Stimulated activated CD8-positive, alpha-beta memory T cell treated with anti-CD3 and anti-CD28 coated beads, Interleukin-12 subunit alpha, Interleukin-12 subunit beta, amount 100 ng/mL, for 1 hour (primary cell): ENCODE measurements around the gene CAV3.

Experiments used
- DNase-seq: peaks from one replicate; pipeline ENCODE4 v3.0.0-alpha.2; 2020; ENCODE audit warnings: low read depth

Gene CAV3

DNA sequence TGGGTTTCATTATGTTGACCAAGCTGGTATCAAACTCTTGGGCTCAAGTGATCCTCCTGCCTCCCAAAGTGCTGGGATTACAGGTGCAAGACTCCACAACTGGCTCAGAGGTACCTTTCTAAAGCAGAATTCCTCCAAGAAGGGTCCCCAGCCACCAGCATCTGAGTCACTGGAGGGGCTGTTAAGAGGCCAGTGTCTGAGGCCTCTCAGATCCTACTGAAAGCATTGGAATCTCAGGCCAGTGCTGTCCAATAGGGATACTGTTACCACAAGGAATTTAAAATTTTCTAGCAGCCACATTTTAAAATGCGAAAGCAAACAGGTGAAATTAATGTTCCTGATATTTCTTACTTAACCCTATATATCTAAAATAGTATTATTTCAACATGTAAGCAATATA is 1.3 kb downstream of the CAV3 start:
- no peak for DNase-seq

DNA sequence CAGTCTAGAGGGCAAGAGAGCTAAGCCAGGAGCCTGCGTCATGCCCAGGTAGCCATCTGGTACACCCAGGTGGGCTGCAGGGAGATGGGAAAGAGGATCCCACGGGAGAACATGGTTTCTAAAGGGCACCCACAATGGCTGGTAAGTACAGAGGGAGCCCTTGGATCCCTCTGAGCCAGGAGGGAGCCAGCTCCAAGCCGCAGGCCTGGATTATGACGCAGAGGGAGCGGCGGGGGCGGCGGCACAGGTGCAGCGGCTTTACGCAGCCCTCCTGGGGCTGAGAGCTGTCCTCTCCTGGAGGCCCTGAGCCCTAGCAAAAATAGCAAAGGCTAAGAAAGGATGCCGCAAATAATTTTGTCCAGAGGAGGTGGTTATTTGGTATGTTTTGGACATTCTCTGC is 2.8 kb downstream of the CAV3 start:
- no peak for DNase-seq

DNA sequence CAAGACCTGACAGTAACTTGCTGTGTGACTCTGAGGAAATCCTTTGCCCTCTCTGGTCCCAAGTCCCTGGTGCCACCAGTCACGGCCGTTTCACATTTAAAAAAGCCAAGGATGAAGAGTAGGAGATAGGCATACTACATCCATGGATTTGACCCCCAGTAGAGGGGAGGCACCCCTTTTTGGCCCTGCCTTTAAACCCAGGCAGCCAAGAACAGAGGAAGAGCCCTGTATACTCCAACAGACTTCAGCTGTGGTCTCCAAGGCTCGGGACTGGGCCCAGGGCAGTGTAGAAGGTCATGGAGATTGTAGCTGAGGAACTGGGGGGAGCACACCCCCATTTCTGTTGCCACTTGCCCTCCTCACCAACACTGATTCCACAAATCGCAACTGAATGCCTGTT is 3.7 kb downstream of the CAV3 start:
- no peak for DNase-seq

DNA sequence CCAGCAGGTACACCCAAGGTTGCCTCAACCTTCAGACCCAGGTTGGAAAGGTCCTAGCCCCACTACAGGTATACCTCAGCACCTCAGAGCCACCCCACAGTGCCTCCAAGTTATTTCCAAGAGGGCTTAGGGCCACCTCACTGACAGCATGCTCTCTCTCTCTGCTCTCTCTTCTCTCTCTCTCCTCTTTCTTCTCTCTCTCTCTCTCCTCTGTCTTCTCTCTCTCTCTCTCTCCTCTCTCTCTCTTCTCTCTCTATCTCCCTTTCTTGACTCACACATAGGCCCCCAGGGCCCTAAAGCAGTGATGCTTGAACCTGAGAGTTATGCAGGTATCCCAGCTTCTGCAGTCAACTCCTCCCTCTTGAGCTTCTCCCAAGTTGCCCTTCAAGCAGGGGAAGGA is 4.2 kb downstream of the CAV3 start:
- no peak for DNase-seq

DNA sequence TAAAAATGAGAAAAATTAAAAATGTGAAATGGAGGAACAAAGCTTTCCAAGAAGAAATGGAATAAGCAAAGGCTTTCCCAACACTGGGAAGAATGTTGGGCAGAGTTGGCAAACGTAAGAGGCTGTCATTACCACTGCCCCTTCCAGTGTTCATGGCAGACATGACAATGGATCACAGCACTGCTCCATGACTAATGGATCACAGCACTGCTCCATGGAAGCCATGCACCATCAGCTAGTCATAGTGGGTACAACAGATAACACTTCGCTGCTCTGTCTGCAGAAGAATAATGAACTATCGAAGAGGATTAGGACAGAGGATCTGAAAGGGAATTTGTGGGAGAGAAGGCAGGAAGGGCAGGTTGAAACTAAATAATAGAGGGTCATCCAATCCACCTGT is 5.0 kb downstream of the CAV3 start:
- DNase-seq, result no peak

DNA sequence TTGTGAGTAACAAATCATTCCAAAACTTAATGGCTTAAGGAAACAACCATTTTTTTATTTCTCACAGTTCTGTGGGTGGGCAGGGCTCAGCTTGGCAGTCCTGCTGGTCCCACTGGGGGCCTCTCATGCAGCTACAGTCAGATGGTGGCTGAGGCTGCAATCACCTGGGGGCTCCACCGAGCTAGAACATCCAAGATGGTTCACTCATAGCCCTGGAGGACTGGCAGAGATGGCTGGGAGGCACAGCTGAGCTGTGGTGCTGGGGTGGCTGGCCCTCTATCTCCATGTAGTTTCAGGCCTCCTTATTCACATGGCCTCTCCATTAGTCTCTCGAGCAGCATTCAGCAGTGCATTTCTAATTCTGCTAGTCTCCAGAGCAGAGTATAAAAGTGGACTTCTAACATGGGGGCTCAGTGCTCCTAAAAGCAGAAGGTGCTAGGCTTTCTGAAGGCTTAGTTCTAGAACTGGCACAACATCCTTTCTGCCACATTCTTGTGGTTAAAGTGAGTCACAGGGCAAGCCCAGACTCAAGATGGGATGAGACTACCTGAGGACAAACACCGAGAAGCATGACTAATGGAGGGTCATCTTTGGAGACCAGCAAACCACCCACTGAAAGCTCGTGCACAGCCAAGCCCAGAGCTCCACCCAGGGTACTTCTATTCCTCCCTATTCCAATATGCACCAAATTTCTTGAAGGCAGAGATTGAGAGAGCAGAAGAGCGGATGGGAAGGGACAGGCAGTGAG is 6.3 kb downstream of the CAV3 start:
- no peak for DNase-seq

DNA sequence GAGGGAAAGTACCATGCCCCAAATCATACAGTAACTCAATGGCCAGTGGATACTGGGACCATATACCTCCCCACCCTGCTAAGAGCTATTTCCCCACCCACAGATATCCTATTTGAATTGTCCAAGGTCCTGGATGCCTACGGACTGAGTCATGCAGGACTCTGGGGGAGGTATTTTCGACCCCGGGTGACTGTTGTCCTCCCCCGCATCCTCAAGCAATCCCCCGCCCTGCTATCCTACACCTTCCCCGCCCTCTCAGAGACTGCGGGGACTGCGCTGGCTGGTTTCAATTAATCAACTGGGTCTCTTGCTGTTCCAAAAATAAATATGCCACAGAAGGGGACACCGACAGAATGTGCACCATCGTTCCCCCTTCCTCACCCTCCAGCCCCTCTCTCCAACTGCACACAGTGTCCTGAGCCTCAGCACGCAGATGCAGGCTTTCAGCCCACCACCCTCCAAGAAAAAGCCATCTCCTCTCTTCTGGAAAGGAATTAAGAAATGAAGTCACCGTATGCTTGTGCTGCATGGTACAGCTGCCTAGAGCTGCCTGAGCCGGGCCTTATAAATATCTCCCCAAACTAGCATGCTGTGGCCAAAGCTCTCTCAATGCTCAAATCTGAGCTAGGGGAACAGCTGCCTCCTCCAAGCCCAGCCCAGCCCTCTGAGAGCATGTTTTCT is 8.1 kb downstream of the CAV3 start:
- DNase-seq, result no peak

DNA sequence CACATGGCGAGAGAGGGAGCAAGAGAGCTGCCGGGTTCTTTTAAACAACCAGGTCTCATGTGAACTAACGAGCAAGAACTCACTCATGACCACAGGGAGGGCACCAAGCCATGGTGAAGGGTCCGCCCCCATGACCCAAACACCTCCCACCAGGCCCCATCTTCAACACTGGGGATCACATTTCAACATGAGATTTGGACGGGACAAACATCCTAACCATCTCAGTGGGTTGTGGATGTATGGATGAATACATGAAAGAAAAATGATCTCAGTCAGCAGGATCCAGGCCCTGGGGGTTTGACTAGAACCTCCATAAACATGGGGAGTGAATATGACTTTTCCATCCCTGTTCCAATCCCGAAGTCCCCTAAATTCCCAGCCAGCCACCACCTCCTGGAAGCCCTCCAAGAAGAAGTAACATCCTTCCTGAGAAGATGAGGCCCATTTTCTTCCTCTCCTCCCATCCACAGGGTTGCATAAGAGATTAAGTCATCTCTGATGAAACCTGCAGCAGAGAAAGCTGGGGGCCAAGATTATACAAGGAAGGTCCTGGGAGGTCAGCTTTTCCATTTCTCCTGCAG is 9.5 kb downstream of the CAV3 start:
- DNase-seq, result no peak

DNA sequence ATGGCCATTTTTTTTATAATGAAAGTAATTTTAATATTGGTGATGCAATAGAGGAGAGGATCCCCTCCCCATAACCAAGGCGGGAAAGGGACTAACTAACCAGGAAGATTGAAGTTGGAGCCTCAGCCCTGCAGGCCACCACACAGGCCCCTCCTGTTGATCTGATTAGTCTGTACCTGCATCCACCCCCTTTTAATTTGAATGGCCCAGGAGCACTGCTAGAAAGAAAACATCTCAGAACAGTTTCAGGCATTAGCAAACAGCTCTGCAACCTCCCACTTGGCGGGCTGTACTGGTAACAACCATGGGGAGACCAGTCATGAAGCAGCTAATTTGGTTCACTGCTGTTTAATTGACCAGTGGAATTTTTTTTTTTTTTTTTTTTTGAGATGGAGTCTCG is 10.3 kb downstream of the CAV3 start:
- no peak for DNase-seq

DNA sequence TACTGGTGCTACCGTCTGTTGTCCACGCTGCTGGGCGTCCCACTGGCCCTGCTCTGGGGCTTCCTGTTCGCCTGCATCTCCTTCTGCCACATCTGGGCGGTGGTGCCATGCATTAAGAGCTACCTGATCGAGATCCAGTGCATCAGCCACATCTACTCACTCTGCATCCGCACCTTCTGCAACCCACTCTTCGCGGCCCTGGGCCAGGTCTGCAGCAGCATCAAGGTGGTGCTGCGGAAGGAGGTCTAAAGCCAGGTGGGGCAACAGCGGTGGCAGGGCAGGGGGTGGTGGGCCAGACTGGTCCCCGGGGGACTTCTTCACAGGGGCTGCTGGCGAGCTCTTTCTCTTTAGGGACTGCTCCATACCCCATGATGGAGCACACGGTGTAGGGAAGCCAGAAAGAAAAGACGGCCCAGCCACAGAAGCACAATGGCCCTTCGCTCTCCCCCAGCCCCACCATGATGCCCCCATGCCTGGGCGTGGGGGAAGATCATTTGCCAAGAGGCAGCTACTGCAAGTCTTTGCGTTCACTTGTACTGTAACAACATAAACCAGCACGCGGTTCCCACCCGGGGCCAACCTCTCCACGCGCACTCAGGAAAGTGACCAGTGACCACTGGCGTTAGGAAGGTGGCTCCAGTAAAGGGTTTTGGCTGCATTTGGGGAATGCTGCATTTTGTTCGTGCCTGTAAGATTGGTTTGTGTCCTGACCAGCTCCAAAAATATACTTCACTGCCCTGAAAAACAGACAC is 12.2 kb downstream of the CAV3 start:
- no peak for DNase-seq

DNA sequence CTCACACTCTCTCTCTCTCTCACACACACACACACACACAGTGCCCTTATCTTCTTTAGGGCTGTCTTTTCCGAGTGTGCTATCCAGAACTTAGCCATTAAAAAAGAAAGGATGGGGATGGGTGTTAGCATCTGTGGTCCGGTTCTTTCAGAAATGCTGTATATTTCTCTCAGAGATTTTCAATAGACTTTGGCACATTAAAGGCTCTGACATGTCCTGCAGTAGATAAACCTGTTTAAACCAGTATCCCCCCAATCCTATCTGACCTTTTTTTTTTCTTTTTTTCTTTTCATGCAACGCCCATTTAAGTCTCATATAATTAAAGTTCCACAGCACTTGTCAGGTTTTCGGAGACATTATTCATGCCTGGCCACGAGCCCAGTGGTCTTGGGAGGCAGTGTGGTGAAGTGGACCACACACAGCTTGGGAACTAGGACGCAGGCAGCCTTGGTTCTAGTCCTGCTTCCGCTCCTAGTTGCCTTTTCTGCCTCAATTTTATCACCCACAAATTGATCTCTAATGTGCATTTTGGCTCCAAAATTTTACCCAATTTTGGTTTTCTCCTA is 13.3 kb downstream of the CAV3 start:
- no peak for DNase-seq

DNA sequence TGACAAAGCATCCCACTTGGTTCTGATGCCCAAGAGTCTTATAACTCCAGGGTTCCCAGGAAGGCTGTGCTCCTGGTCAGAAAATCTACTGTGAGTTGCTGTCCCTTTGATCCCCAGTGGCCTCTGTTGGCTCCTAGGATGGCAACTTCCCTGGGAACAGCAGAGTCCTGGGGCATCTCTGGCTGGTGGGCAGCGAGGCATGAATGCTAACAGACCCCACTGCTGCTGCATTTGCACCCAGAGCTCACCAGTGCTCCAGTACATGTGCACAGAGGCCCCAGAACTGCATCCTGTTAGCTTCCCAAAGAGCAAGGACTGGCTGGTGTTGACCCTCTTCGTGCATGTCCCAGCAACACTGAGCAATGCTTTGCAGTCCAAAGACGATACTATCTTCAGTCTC is 15.7 kb downstream of the CAV3 start:
- DNase-seq, result no peak

DNA sequence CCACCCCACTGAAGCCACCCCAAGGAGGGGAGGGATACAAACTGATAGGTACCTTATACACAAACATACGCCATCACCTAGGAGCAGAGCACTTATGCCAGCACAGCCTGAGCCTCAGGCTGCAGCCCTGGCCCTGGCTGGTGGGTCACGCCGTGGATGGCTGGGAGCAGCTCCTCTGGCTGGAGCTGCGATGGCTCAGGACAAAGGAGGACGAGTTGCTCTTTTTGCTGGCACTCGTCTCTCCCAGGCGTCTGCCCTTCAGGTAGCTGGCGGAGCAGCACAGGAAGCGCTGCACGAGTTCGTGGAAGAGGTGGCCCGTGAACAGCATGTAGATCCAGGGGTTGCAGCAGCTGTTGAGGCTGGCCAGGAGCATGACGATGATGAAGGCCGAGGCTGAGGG is 19.2 kb downstream of the CAV3 start:
- DNase-seq, result no peak

DNA sequence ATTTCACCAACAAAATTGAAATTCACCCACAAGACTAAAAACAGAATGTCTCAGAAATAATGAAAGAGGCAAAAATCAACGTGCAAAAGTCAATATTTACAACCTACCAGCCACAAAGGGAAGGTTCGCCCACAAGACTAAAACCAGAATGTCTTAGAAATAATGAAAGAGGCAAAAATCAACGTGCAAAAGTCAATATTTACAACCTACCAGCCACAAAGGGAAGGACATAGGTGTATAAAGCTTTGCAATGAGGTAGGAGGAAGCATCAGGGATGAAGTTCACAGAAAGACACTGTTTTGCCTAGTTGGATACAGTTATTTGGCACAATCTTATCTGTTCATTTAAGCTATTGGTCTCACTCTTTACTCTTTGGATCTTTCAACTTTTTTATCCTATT is 21.5 kb downstream of the CAV3 start:
- DNase-seq, result no peak

DNA sequence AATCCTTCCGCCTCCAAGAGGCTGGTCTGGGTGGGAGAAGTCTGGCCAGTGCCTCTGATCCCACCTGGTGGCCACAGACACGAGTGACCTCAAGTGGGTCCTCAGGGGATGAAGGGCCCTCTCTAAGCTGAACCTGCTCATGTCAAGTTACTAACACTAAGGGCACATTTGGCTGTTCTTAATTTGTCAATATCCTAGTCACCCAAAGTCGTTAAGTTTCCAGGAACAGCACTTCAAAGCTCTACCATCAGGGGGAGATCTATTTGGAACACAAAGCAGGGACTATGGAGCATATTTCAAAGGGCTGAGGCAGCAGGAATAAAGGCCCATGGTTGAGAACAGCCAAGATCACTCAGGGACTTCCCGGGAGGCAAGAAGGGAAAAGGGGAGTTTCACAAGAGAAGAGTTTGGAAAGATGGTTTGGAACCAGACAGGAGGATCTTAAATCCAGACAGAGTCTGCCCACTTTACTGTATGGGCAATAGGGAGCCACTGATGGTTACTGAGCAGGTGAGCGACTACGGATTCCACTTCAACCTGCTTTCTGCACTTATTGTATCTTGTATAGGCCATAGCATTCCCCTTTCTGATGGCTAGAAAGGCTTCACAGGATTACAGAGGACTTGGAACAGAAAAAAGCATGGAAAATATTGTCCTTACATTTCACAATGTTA is 22.1 kb downstream of the CAV3 start:
- DNase-seq, result no peak

DNA sequence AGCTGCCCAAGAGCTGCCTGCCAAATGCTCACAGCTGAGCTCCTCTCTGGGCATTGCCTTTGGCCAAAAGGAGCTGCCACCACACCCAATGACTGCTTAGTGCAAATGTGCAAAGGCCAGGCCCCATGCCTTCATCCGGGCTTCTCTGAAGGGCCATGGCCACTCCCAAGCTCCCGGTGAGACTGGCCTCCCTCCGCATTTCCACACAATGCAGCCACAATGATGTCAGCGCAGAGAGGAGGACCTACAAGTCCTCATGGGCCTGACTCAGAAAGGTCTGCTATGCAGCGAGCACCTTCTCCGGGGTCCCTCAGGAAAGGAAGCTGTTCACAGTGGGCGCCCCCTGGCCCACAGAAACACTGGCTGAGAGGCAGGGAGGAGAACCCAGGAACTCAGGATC is 23.1 kb downstream of the CAV3 start:
- no peak for DNase-seq

DNA sequence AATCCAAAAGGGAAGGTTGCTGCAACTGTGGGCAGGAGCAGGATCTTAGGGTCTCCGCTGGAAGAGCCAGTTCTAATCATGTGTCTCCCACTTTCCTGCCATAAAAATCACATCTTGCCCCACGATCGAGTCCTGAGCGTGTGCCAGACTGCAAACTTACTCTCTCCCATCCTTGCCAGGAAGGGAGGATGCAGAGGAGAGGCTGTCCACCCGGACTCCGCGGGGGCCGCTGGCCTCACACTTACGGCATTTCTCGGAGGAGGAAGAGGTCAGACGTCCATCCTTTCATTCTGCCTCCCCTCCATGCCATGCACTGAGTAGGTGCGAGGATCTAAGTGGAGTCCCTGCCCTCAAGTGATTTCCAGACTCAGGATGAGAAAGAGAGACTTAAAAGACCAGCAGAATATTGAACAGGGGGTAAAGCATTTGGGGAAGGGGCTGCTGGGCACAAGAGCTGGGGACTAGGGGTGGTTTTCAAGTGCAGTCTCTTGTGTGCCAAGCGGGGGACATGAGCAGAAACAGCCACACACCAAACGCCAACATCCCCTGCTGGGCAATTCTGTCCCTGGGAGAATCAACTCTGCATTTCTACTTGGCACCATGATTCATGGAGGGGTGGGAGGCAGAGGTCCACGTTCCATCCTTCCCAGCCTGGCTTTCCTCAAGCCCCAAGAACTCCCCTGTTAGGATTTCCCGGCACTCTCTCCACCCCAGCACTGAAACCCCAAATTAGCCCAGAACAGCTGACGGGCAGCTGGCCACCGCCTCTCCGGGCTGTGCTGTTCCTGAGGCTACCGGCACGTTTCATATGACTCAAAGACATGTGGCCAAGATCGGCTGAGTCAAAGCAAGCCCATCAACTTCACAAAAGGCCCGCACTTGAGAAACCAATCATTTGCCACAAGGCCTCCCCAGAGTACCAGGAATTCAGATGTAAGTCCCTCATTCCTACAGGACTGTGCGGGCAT is 24.2 kb downstream of the CAV3 start:
- no peak for DNase-seq

DNA sequence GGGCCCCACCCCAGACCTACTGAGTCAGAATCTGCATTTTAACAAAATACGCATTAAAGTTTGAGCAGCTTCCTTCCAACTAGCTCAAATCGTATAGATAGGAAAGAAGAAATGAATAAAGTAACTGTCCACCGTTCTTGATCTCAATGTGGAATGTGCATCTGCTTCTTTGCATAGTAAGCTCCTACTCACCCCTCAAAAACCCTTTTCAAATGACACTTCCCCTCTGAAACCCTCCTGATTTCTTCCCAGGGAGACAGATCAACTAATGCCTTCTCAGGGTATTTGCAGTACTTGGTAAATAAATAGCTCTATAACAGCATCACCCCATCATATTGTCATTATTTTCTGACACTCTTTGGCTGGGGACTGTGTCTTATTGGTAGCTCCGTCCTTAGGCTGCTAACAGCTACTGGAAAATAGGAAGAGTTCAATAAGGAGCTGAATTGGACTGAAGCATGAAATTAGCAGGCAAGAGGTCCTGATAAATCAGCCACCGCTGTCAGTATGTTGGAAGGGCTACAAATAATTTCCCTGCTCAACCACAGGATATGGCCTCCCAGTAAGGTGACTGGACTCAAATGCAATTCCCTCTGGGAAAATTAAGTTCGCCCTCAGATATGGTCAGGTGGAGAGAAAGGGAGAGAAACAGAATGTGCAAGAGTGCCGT is 25.6 kb downstream of the CAV3 start:
- no peak for DNase-seq

DNA sequence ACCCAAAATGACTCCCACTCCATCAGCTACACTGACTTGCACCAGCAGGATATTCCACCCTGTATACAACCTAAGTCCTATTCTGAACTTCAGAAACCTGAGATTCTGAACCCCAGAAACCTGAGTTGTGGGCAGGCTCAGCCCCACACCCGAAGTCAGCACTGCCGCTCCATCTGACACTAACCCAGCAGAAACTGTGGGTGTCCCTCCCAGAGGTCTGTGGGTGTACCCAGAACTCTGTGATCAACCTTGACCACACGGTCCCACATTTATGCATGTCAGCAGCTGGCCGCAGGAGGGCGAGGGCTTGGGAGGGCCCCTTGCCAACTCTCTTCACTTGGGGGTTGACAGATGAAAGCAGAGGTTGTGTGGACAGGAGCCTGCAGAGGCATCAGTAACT is 26.5 kb downstream of the CAV3 start:
- DNase-seq, result no peak

DNA sequence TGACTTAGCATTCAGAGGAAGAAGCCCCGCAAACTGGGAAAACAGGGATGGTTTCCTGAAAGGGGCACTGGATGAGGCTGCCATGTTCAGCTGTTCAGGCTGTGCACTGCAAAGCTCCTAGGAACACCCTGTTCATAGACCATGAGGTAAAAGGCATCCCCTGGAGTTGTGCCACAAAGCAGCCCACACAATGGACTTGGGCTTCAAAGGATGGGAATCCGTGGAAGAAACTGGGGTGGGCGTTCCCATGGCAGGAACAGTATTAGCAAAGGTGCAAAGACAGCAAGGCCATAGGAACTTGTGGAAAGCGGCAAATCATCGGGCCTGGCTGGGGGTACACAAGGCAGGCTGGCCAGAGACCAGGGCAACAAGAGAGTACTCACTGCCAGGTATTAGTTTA is 26.9 kb downstream of the CAV3 start:
- DNase-seq, result no peak
